Transverse colon (tissue), 4 donors: ENCODE measurements around the gene GNA12. TPM values are rescaled to one million over a fixed set of nuclear protein-coding genes. Genes with fewer than 3 reads are reported as not detected.
A peak's percentile ranks its signal among the peaks of the same experiment; 100 is the strongest.

ENCODE experiments used
- DNase-seq: peaks from one replicate; pipeline ENCODE4 v3.0.0-alpha.2; 2019
- H3K27ac ChIP-seq, 4 donors: fragments of 200-600 bp; sonication (generic); 2 replicates each; pipeline ENCODE4 v1.5.1; 2016 to 2018; ENCODE audit warnings: inconsistent platforms in 4 of 4
- H3K27me3 ChIP-seq: fragments of 200-600 bp; sonication (generic); 2 replicates; pipeline ENCODE4 v1.5.1; 2017; ENCODE audit warnings: inconsistent platforms
- H3K36me3 ChIP-seq, 4 donors: fragments of 200-600 bp; sonication (generic); 2 replicates each; pipeline ENCODE4 v1.5.1; 2017 to 2019; ENCODE audit warnings: inconsistent platforms in 4 of 4
- H3K4me1 ChIP-seq, 4 donors: fragments of 200-600 bp; sonication (generic); 2 replicates each; pipeline ENCODE4 v1.5.1; 2017 to 2020; ENCODE audit warnings: inconsistent platforms in 4 of 4
- H3K4me3 ChIP-seq, 4 donors: fragments of 200-600 bp; sonication (generic); 1 replicate in 1 of 4; 2 replicates in 3 of 4; pipeline versions ENCODE4 v1.5.1 to v1.6.1; 2017 to 2019; ENCODE audit warnings: inconsistent platforms in 4 of 4
- H3K9me3 ChIP-seq, 2 donors: fragments of 200-600 bp; sonication (generic); 2 replicates each; pipeline ENCODE4 v1.5.1; 2017 to 2019; ENCODE audit warnings: inconsistent platforms in 2 of 2
- CTCF ChIP-seq, 5 experiments: fragments of 200-600 bp in 3 of 5; fragments of 450-650 bp in 2 of 5; sonication (generic) in 3 of 5; IDR thresholded peaks; 1 replicate in 2 of 5; 2 replicates in 3 of 5; pipeline ENCODE4 v1.5.1; 2016 to 2017; ENCODE audit warnings: antibody characterized with exemption in 5 of 5, inconsistent platforms in 3 of 5, mild to moderate bottlenecking in 2 of 5, moderate library complexity in 1 of 5
- EP300 ChIP-seq: sonication (generic); formaldehyde crosslinking; IDR thresholded peaks from one replicate; pipeline ENCODE4 v1.6.1; 2017; ENCODE audit warnings: antibody characterized with exemption, low read depth
- POLR2A ChIP-seq: fragments of 450-650 bp; IDR thresholded peaks from one replicate; pipeline ENCODE4 v1.6.1; 2016; ENCODE audit warnings: antibody characterized with exemption, mild to moderate bottlenecking, moderate library complexity
- POLR2AphosphoS5 ChIP-seq, 3 donors: sonication (generic); formaldehyde crosslinking; IDR thresholded peaks; one replicate each; pipeline ENCODE4 v1.6.1; 2016; ENCODE audit warnings: antibody characterized with exemption in 3 of 3
- WGBS, 2 donors: methylation state at CpG; one replicate each; pipeline ENCODE4 v1.1.5; 2018; ENCODE audit warnings: low coverage in 1 of 2; 5-methylcytosine and 5-hydroxymethylcytosine counted together
- in situ Hi-C, 4 donors: fragments of 200-750 bp; cut with MboI; loops; one replicate each; pipeline versions ENCODE4 v1.15.0 to v1.15.1; 2017; ENCODE audit warnings: low sequenced_read_pairs in 3 of 4, low pct_ligation_motif_present in 1 of 4, low pct_unique_long_range_greater_than_20kb in 1 of 4
- intact Hi-C: fragments of 100-400 bp; cut with DNase I; formaldehyde crosslinking; loops from one replicate; pipeline ENCODE4 v1.15.1; 2023; ENCODE audit warnings: low total_unique reads
- total RNA-seq, 4 donors: library from RNA; depleted of rRNA; stranded (reverse); fragments of >200 nt; gene quantifications; one replicate each; pipeline ENCODE4 v1.1.0, GENCODE V29; 2016

The GNA12 gene
- total RNA-seq, 4 donors from 2014 or later: 18.9 to 39.6 (median 22.2) TPM

- intact Hi-C loops: no loop called here
- Histone ChIP-seq H3K9me3 (no peaks in the 10 kb centered on the region), H3K4me1 (peaks cover 0 to 11% (median 7%) of the 10 kb centered on the region in 4 donors), H3K27me3 (no peaks in the 10 kb centered on the region), H3K36me3 (no peaks in the 10 kb centered on the region), H3K27ac (no peak overlapping the region), H3K4me3 (no peak overlapping the region)
- no peak for DNase-seq
- in situ Hi-C loops: no loop called here
- no peak for TF ChIP-seq POLR2AphosphoS5 (IDR thresholded peaks at IDR 0.05)
- WGBS, 2 donors: 95 to 98% methylated on average over 4 to 5 of the region's 5 CpGs
Measured at GRCh38 chr7:2829040-2829439, 15.1 kb downstream of the GNA12 start.

DNA sequence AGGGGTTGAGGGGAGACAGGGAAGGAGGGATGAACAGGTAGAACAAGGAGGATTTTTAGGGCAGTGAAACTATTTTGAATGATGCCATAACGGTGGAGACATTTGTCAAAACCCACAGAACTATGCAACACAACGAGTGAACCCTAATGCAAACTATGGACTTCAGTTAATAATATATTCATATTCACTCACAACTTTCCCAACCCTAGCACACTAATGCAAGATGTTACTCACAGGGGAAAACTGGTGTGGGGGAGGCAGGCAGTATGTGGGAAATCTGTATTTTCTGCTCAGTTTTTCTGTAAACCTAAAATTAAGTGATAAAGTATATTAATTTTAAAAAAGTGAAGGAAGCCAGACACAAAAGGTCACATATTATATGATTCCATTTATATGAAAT, 17.3 kb downstream of the GNA12 start:
- no peaks in the 10 kb centered on the region for H3K9me3 ChIP-seq
- H3K27ac ChIP-seq: no peak overlapping the region
- peaks cover under 1 to 19% (median 9%) of the 10 kb centered on the region in 4 donors for H3K4me1 ChIP-seq
- WGBS, 2 donors: 79 to 100% methylated on average over 2 of the region's 2 CpGs
- H3K27me3 ChIP-seq: no peaks in the 10 kb centered on the region
- TF ChIP-seq POLR2AphosphoS5 (IDR thresholded peaks at IDR 0.05) (no peak), EP300 (no peak), CTCF (IDR thresholded peaks at IDR 0.05) (no peak), POLR2A (no peak)
- no peaks in the 10 kb centered on the region for H3K36me3 ChIP-seq
- no peak for DNase-seq
- in situ Hi-C loops (no loop called here), intact Hi-C loops (no loop called here)
- H3K4me3 ChIP-seq: no peak overlapping the region

- in situ Hi-C loops (no loop called here), intact Hi-C loops (no loop called here)
- no peaks in the 10 kb centered on the region for H3K27me3 ChIP-seq
- H3K9me3 ChIP-seq: no peaks in the 10 kb centered on the region
- WGBS, 2 donors: 74 to 77% methylated on average over 7 to 20 of the region's 20 CpGs
- peaks cover 10 to 30% (median 20%) of the 10 kb centered on the region in 4 donors for H3K4me1 ChIP-seq
- TF ChIP-seq EP300 (no peak), POLR2A (no peak), CTCF (IDR thresholded peaks at IDR 0.05) (no peak), POLR2AphosphoS5 (IDR thresholded peaks at IDR 0.05) (no peak)
- H3K36me3 ChIP-seq: no peaks in the 10 kb centered on the region
- no peak overlapping the region for H3K4me3 ChIP-seq
- no peak for DNase-seq
- peak overlapping the region; percentile 7 to 35 (median 22) for H3K27ac ChIP-seq
Measured at GRCh38 chr7:2825559-2826227, 18.4 kb downstream of the GNA12 start.

DNA sequence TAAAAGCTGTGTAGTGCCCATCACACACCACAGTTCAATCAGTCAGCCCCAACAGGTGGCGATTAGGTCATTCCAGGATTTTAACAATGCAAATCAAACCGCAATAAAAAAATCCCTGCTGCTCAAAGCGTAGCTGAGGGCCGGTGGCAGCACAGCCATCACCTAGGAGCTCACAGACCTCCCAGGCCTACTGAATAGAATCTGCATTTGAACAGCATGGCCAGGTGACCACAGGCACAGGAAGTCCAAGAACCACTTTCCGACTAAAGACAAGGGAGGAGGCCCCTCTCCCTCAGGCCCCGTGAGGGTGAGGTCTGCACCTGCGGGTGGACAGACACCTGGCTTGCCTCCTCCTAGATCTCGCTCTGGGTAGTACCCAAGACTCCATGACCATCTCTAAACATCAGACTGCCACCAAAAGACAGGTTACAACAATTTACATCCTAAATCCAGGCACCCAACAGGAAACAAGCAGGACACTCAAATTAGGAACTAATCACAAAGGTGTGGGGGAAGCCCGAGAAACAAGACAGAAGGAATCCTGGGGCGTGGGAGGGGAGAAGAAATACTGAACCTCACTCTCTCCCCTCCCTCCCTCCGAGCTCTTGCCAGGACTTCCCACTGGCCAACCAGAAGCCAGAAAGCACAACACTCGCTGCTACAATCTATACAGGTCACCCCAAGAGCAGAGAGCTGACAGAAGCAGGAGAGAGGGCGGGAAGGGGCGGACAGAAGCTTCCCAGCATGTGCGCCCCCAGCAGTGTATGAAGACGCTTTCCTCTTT, 19.2 kb downstream of the GNA12 start:
- 79 to 86% methylated on average over 5 to 16 of the region's 16 CpGs for WGBS, 2 donors
- intact Hi-C loops: no loop called here
- peaks cover 13 to 38% (median 28%) of the 10 kb centered on the region in 4 donors for H3K4me1 ChIP-seq

More for the DNA sequence above, 19.2 kb downstream of the GNA12 start:
- Histone ChIP-seq H3K36me3 (no peaks in the 10 kb centered on the region), H3K27me3 (no peaks in the 10 kb centered on the region), H3K4me3 (no peak overlapping the region), H3K27ac (peak overlapping the region; percentile 7 to 35 (median 22)), H3K9me3 (no peaks in the 10 kb centered on the region)
- in situ Hi-C loops: no loop called here
- no peak for DNase-seq
- TF ChIP-seq POLR2AphosphoS5 (IDR thresholded peaks at IDR 0.05) (no peak), EP300 (no peak), POLR2A (no peak), CTCF (IDR thresholded peaks at IDR 0.05) (no peak)
